ENCODE measurements around the gene HOXD11.

- TF ChIP-seq CTCF (conservative IDR thresholded peaks at IDR 0.05 in 1 of 2, IDR thresholded peaks at IDR 0.05 in 1 of 2; ENCODE audit: extremely low read depth in 1 of 2, insufficient read depth in 1 of 2, low read depth in 1 of 2, low read length in 2 of 2) (no peak), EZH2 (IDR thresholded peaks at IDR 0.05; ENCODE audit: borderline replicate concordance, low read length) (peak; percentile 68)
These were observed 10.2 kb downstream of the HOXD11 start for GRCh38 chr2:176117162-176117822.

All from mammary epithelial cell (primary cell).